GM18517 (cell line): ENCODE measurements around the gene PEX12.
"Not testable (repeated sequence)": the region's sequence is repeated elsewhere in the genome, so short reads cannot be mapped to it uniquely, and the experiment has no call there.

Source experiments
- ATAC-seq: cut with Tn5 transposase; IDR thresholded peaks from one replicate; pipeline ENCODE4 v1.9.1; 2021; ENCODE audit warnings: mild to moderate bottlenecking, moderate library complexity; ENCODE audit not compliant: unreplicated experiment

PEX12 gene

DNA sequence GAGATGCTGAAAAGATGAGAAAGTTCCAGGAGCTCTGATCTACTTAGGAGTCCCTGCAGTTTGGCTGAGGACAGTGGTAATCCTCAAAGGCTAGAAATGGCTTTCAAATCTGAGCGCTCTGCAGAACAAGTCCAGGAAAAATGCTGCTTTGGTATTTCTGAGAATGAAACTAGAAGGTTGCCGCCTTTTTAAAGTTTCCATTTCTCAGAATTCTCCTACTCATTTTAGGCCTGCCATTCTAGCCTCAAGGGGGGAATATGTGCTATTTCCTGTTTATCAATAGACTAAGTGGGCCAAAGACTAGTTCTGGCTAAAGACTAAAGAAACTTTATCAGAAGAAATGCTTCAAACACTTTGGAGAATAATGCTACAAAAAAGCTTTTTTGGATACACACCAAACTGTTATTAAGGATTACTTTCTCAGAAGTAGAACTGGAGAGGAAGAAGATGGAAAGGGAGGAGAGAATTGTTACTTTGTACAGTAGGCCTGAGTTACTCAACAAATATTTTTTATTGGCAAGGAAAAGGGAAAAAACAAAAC is 40.7 kb downstream of the PEX12 start, which contains the start of gene SLFN12L:
Gene SLFN12L (minus strand): TSS at position 78 of the 541 bp plus-strand sequence. CDS start 15,314 bp downstream, outside the sequence.
- no peak for ATAC-seq

DNA sequence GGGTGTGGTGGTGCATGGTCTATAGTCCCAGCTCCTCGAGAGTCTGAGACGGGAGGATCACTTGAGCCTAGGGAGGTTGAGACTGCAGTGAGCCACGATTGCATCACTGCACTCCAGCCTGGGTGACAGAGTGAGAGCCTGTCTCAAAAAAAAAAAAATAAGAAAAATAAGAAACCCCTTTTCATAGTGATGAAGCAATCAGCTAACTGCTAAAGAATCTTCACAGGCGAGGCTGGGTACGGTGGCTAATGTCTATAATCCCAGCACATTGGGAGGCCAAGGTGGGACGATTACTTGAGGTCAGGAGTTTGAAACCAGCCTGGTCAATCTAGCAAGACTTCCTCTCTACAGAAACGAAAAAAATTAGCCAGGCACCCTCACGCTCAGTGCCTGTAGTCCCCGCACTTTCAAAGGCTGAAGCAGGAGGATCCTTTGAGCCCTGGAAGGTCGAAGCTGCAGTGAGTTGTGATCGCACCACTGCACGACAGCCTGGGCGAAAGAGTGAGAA is 41.7 kb downstream of the PEX12 start:
- ATAC-seq, result no peak

DNA sequence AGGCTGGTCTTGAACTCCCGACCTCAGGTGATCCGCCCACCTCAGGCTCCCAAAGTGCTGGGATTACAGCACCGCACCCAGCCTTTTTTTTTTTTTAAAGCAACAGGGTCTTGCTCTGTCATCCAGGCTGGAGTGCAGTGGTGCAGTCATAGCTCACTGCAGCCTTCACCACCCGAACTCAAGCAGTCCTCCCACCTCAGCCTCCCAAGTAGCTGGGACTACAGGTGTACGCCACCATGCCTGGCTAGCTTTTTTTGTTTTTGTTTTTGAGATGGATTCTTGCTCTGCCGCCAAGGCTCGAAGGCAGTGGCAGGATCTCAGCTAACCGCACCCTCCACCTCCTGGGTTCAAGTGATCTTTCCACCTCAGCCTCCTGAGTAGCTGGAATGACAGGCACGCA is 43.0 kb downstream of the PEX12 start:
- not testable (repeated sequence) for ATAC-seq

DNA sequence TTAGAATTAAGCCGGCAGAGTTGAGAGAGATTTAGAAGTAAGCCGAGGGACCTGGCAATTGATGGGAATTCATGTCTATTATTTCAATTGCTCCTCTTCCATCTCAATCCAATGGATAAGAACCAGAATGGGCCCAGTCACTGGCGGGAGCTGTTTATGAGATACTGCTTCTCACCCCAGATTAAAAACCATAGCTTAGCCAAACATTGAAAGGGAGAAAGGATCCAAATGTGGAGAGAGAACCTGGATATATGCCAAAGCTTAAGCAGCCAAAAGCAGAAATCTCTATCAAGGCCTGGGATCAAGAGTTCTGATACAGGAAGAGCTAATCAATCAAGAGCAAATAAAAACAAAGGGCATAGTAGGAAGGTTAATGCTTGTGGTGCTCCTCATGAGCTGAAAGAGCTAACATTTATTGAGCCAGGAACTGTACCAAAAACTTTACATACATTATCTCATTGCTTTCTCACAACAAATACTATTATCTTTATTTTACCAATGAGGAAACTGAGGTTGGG is 43.7 kb downstream of the PEX12 start:
- ATAC-seq, result no peak

DNA sequence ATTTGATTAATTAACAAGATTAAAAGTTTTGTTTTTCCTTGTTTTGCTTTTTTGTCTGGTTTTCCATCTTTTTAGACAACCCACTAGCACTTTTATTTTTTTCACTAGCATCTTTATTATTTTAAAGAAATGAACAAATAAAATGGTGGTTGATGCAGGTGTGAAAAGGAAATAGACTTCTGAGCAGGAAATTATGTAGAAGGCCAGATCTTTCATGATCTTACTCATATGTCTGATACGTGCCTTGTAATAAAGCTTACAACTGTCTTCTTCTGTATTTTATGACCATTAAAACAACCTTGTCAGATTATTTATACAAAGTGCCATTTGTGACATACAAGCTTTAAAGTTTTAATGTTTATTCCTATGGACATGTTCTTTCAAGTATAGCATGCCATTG is 47.2 kb downstream of the PEX12 start:
- ATAC-seq, result no peak

DNA sequence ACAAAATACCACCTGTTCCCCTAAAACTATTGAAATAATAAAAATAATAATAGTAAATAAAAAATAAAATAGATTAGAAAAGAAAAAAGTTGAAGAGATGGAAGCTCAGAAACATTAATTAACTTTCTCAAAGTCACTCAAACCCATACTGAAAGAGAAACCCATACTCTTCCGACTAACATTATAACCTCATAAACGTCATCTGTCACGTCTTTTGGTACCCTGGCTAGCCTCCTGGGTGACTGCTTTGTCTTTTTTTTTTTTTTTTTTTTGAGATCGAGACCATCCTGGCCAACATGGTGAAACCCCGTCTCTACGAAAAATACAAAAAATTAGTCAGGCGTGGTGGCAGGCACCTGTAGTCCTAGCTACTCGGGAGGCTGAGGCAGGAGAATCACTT is 48.5 kb downstream of the PEX12 start:
- ATAC-seq, result no peak

DNA sequence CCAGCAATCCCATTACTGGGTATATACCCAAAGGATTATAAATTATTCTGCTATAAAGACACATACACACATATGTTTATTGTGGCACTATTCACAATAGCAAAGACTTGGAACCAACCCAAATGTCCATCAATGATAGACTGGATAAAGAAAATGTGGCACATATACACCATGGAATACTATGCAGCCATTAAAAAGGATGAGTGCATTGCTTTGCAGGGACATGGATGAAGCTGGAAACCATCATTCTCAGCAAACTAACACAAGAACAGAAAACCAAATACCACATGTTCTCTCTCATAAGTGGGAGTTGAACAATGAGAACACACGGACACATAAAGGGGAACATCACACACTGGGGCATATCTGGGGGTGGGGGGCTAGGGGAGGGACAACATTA is 49.0 kb downstream of the PEX12 start:
- not testable (repeated sequence) for ATAC-seq
